GM19468 (cell line): ENCODE results near the gene ATE1.
A peak's percentile ranks its signal among the peaks of the same experiment; 100 is the strongest.
"Not testable (repeated sequence)": the region's sequence is repeated elsewhere in the genome, so short reads cannot be mapped to it uniquely, and the experiment has no call there.

Experiments
- ATAC-seq: cut with Tn5 transposase; IDR thresholded peaks from one replicate; pipeline ENCODE4 v1.9.1; 2021; ENCODE audit warnings: mild to moderate bottlenecking, moderate library complexity, moderate number of reproducible peaks; ENCODE audit not compliant: unreplicated experiment; ENCODE audit errors: extremely low read depth

Gene ATE1

DNA sequence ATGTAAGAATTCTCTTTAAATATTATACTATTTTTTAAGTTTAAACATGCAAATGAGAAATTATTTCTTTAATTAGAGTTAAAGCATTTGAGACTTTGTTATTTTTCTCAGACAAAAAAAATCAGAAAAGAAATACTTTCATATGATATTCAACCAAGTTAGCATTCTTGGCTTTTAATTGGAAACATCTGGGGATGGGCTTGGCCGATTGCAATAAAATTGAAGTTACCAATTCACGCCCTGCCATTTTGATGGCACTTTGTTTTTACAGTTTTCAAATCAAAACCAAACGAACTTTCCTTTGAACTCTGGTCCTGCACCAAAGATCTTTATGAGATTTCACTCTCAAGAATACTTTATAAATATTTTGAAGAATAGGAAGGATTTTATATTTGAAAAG is 127.7 kb downstream of the ATE1 start:
- ATAC-seq = no peak

DNA sequence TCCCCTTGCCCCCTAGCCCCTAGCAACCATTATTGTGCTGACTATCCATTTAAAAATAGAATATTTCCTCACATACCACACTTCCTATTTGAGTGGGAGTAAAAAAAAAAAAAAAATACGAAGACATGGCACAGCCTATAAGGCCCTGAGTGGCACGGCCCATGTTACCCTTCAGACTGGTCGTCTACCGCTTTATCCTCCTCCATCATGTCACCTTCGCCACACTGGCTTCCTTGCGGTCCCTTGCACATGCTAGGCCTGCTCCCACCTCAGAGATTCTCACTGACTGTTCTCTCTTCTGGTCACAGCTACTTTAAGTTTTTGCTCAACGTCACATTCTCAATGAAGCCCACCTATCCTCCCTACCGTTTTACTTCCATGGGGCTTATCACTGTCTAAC is 130.3 kb downstream of the ATE1 start:
- ATAC-seq = no peak

- peak; percentile 36 for ATAC-seq
Observed at GRCh38 chr10:121796342-121796741, 131.5 kb downstream of the ATE1 start.

DNA sequence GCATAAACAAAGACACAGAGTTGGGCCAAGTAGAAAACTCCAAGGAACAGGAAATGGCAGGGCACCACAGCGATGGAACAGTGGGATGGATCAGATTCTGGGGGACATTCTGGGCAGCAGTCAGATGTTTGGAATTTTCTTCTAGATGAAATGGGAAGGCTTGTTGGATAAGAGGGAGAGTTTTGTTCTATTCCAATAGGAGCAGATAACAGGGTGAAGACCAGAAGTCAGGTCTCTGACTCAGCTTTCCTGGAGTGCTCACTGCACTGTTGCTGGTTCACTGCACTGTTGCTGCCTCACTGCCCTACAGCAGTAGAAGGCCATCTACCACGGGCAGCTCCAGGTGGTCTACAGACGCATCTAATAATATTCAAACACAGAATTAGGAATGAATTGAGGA is 135.6 kb downstream of the ATE1 start:
- ATAC-seq = no peak

- no peak for ATAC-seq
Observed at GRCh38 chr10:121791761-121792160, 136.1 kb downstream of the ATE1 start.

DNA sequence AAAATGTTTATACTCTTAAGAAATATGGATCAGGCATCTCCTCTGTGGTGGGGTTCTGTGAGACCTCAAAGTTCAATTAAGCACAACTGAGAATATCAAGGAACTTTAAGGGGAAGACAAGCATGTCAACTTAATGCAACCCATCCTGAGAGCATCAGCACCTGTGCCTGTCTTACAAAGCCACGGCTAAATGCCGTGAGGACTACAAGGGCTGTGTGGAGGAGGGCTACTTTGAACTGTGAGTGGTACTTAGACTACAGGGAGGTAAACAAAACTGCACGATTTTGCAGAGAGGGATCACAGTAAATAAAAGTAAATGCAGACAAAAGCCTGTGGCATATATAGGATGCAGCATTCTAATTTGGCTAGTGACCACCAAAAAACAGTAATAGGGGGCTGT is 139.1 kb downstream of the ATE1 start:
- ATAC-seq = no peak

- no peak for ATAC-seq
Observed at GRCh38 chr10:121788115-121788514, 139.7 kb downstream of the ATE1 start.

GRCh38 chr10:121787169-121787568 is 140.7 kb downstream of the ATE1 start:
- no peak for ATAC-seq

DNA sequence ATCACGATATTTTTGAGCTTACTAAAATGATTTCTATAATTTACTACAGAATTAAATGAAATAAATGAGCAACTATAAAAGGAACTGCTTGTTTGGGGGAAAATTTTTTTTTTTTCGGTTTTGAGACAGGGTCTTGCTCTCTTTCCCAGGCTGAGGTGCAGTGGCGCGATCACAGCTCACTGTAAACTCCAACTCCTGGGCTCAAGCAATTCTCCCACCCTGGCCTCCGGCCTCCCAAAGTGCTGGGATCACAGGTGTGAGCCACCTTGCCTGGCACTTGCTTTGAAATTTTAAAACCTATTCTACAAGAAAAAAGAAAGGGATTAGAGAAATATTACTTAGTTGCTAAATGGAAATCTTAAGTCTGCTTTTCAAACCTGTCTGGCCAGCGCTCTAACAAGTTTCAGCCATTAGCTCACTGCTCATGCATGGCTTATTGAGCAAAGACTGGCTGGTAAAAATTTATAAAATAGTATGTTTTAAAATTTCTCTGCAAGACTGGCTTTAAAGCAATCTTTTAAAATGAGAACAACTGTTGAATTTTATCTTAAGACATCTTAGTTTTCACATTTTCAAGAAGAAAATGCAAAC is 144.0 kb downstream of the ATE1 start:
- no peak for ATAC-seq

DNA sequence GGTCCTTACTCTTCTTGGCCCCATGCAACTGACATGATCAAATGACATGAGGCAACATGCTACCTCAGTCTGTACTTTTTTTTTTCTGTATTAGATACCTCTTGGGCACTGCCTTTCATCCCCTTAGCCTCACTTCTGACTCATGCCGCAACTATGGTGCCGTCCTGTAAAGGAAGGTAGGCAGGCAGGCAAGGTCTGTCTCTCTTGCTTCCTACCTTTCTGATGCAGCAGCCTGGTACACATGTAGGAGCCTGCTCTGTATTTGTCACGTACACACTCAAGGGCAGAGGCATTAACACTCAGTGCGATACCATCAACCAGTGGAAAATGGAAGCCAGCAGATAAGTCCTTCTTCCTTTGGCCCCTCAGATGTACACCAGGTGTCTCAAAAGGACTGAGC is 146.7 kb downstream of the ATE1 start:
- no peak for ATAC-seq

DNA sequence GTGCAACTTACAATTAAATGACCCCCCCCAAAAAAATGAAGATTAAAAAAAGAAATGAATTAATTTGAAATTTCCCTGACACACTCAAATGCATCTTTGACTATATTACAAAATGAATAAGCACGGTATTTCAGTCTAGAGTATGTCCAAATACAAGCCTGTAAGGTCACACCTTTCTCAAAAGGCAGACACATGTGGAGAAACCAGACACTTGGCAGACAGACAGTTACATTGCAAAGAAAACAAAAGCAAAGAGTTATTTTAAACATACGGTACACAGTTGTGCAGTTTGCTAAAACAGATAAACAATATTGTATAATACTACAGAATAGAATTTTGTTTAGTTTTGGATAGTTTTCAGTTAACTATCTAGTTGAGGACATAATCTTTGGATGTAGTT is 153.0 kb downstream of the ATE1 start:
- ATAC-seq = no peak

DNA sequence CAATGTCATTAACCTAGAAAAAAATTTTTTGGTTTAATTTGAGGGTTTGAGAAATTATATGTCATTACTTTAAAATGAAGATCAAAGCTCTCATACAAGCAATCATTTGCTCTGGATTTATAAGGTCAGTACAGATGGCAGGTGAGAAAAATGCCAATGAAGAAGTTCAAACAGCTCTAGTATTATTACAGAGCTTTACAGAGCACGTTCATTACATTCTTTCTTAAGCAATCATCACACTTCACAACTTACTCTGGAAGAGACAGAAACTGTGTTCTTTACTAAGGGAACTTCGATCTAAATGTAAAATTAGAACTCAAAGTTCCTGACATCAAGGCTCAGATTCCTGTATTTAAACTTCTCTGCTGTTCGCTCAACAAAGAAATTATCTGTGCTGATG is 153.4 kb downstream of the ATE1 start:
- no peak for ATAC-seq

GRCh38 chr10:121772884-121773283 is 154.9 kb downstream of the ATE1 start:
- no peak for ATAC-seq

DNA sequence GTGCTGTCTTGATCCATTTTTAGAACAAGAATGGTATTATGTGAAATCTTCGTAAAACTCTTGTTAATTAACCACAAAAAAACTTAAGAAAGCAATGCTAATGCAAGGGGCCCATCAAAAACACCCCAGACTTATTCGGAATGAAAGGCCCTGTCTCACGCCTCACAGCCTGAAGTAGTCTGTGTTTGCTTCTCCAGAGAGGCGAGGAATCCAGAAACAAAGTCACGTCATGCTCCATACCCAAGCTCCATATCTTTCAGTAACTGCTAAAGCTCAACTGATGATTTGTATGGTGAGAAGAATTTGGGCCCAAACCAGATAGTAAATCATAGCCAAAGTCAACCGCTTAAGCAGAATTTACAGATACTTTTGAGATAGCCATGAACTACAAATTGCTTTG is 155.4 kb downstream of the ATE1 start:
- ATAC-seq = no peak

- no peak for ATAC-seq
Observed at GRCh38 chr10:121771966-121772365, 155.9 kb downstream of the ATE1 start.

GRCh38 chr10:121766426-121766825 is 161.4 kb downstream of the ATE1 start:
- ATAC-seq = no peak

DNA sequence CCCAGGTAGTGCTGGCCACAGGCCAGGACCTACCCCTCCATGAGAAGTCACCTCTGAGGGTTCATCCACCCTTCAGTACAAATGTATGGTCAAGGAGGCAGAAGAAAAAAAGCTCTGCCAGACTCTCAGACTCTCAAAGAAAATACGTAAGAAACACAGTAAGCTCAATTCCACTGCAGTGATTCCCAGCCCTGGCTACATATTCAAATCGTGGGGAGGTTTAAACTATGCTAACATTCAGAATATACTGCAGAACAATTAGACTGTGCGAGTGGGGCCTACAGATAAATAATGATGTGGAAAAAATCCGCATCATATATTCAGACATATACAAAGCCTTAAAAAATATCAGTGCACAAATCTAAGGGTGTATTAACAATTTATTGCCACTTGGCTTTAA is 162.6 kb downstream of the ATE1 start:
- no peak for ATAC-seq

DNA sequence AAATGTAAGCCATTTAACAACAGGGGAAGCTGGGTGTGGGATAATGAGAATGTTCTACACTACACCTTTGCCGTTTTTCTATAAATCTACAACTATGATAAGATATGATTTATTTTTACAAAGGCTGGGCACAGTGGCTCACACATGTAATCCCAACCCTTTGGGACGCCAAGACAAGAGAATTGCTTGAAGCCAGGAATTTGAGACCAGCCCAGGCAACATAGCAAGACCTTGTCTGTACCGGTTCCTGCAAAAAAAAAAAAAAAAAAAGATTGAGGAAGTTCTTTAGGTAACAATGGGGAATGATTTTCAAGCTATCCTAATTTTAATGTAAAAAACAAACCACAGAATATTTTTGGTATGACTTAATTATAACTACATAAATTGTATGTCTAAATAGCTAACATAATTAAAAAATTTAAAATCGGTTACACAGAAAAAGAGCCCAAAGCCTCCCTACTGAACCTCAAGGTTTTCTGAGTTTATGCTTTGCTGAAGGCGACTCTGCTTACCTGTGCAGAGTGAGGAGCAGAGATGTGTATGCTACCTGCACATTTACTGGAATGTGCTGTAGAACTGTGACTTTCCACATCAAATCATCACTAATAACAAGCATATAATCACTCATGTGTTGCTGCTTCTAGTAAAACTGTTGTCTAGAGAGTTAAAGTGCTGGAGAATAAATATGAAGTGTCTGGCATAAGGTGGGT is 163.4 kb downstream of the ATE1 start:
- no peak for ATAC-seq

GRCh38 chr10:121757241-121757640 is 170.6 kb downstream of the ATE1 start:
- ATAC-seq = not testable (repeated sequence)

DNA sequence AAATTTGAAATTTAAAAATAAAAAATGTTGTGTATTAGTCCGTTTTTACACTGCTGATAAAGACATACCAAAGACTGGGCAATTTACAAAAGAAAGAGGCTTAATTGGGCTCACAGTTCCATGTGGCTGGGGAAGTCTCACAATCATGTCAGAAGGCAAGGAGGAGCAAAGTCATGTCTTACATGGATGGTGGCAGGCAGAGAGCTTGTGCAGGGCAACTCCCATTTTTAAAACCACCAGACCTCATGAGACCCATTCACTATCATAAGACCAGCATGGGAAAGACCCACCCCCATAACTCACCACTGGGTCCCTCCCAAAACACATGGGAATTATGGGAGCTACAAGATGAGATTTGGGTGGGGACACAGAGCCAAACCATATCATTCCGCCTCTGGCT is 172.3 kb downstream of the ATE1 start:
- not testable (repeated sequence) for ATAC-seq

DNA sequence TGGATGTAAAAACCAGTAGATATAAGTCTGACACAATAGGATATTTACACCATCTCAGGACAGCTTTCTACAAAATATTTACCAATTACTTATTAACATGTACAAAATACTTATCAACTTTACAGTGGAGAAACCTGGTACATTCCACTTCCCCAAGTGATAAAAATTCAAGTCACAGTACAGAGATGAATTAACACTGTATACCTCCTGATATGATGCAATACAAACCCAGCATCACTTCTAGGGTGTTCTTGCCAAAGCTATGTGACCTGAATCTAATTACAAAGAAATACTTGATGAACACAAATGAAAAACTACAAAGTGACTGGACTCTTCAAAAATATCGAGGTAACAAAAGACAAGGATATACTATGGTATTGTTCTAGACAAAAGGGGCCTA is 173.2 kb downstream of the ATE1 start:
- ATAC-seq = no peak
